ENCODE data around the gene TTC4.

GRCh38 chr1:54745274-54745673, 29.6 kb downstream of the TTC4 start:
- TF ChIP-seq POLR2A (IDR thresholded peaks at IDR 0.05; ENCODE audit: low read length) (no peak), GATA1 (IDR thresholded peaks at IDR 0.05; ENCODE audit: low read depth, low read length) (no peak)

All from erythroblast (primary cell).